MG63 (cell line): Measurements from ENCODE around the gene ARFGAP3. TPM values are rescaled to one million over a fixed set of nuclear protein-coding genes. Genes with fewer than 3 reads are reported as not detected.

Experiments
- DNase-seq: peaks from one replicate; pipeline ENCODE4 v3.0.0-alpha.2; 2020
- H3K27me3 ChIP-seq: fragments of 250-450 bp; sonication (Bioruptor Pico); 2 replicates; pipeline ENCODE4 v1.5.1; 2020; ENCODE audit warnings: mild to moderate bottlenecking, moderate library complexity
- H3K36me3 ChIP-seq: fragments of 250-450 bp; sonication (Bioruptor Pico); 2 replicates; pipeline ENCODE4 v1.5.1; 2020; ENCODE audit warnings: mild to moderate bottlenecking, moderate library complexity
- H3K4me3 ChIP-seq: fragments of 250-450 bp; sonication (Bioruptor Pico); 2 replicates; pipeline ENCODE4 v1.5.1; 2020; ENCODE audit warnings: mild to moderate bottlenecking, moderate library complexity
- H3K9me3 ChIP-seq: fragments of 250-450 bp; sonication (Bioruptor Pico); 2 replicates; pipeline ENCODE4 v1.5.1; 2020; ENCODE audit warnings: mild to moderate bottlenecking, moderate library complexity
- total RNA-seq: library from RNA; depleted of rRNA; stranded (reverse); fragments of >200 nt; shearing (Covaris generic); gene quantifications from 2 replicates; pipeline ENCODE4 v1.2.3, GENCODE V29; 2014; ENCODE audit warnings: low replicate concordance

The ARFGAP3 gene
- total RNA-seq, 1 experiment from 2014 or later, result 27.5 TPM

- no peak for DNase-seq
- Histone ChIP-seq H3K4me3 (no peak overlapping the region), H3K27me3 (no peaks in the 10 kb centered on the region), H3K36me3 (peaks cover 8% of the 10 kb centered on the region), H3K9me3 (no peaks in the 10 kb centered on the region)
These were observed 16.3 kb upstream of the ARFGAP3 start for GRCh38 chr22:42873356-42873755.

- Histone ChIP-seq H3K27me3 (no peaks in the 10 kb centered on the region), H3K4me3 (no peak overlapping the region), H3K36me3 (peaks cover 8% of the 10 kb centered on the region), H3K9me3 (no peaks in the 10 kb centered on the region)
- DNase-seq, result no peak
These were observed 15.7 kb upstream of the ARFGAP3 start for GRCh38 chr22:42872821-42873220.

- H3K27me3 ChIP-seq, result no peaks in the 10 kb centered on the region
- DNase-seq, result no peak
- H3K9me3 ChIP-seq, result no peaks in the 10 kb centered on the region
- H3K4me3 ChIP-seq, result no peak overlapping the region
- H3K36me3 ChIP-seq, result peaks cover 8% of the 10 kb centered on the region
These were observed 14.3 kb upstream of the ARFGAP3 start for GRCh38 chr22:42871146-42872050.

GRCh38 chr22:42869888-42870480 is 12.9 kb upstream of the ARFGAP3 start:
- peaks cover 8% of the 10 kb centered on the region for H3K36me3 ChIP-seq
- no peaks in the 10 kb centered on the region for H3K9me3 ChIP-seq
- no peak for DNase-seq

GRCh38 chr22:42869463-42869862 is 12.4 kb upstream of the ARFGAP3 start:
- no peaks in the 10 kb centered on the region for H3K9me3 ChIP-seq
- no peak for DNase-seq
- no peaks in the 10 kb centered on the region for H3K27me3 ChIP-seq
- H3K36me3 ChIP-seq, result peaks cover 8% of the 10 kb centered on the region
- no peak overlapping the region for H3K4me3 ChIP-seq

More at GRCh38 chr22:42869888-42870480, 12.9 kb upstream of the ARFGAP3 start:
- H3K4me3 ChIP-seq, result no peak overlapping the region
- no peaks in the 10 kb centered on the region for H3K27me3 ChIP-seq

- no peaks in the 10 kb centered on the region for H3K27me3 ChIP-seq
- H3K36me3 ChIP-seq, result peaks cover 8% of the 10 kb centered on the region
- no peak overlapping the region for H3K4me3 ChIP-seq
- no peaks in the 10 kb centered on the region for H3K9me3 ChIP-seq
- DNase-seq, result no peak
These were observed 11.7 kb upstream of the ARFGAP3 start for GRCh38 chr22:42868751-42869251.

GRCh38 chr22:42866100-42866499 is 9.0 kb upstream of the ARFGAP3 start:
- Histone ChIP-seq H3K27me3 (no peaks in the 10 kb centered on the region), H3K9me3 (no peaks in the 10 kb centered on the region), H3K4me3 (no peak overlapping the region), H3K36me3 (no peaks in the 10 kb centered on the region; the same call in 1 of the 2 replicates)
- no peak for DNase-seq

GRCh38 chr22:42865536-42865935 is 8.5 kb upstream of the ARFGAP3 start:
- Histone ChIP-seq H3K9me3 (no peaks in the 10 kb centered on the region), H3K4me3 (no peak overlapping the region), H3K27me3 (no peaks in the 10 kb centered on the region), H3K36me3 (no peaks in the 10 kb centered on the region; the same call in 1 of the 2 replicates)
- DNase-seq, result no peak

GRCh38 chr22:42863349-42863961 is 6.4 kb upstream of the ARFGAP3 start:
- Histone ChIP-seq H3K9me3 (no peaks in the 10 kb centered on the region), H3K36me3 (no peaks in the 10 kb centered on the region), H3K4me3 (no peak overlapping the region), H3K27me3 (no peaks in the 10 kb centered on the region)
- DNase-seq, result no peak

- no peaks in the 10 kb centered on the region for H3K27me3 ChIP-seq
- no peak for DNase-seq
- H3K4me3 ChIP-seq, result no peak overlapping the region
- no peaks in the 10 kb centered on the region for H3K9me3 ChIP-seq
- no peaks in the 10 kb centered on the region for H3K36me3 ChIP-seq
These were observed 5.1 kb upstream of the ARFGAP3 start for GRCh38 chr22:42862045-42862734.

GRCh38 chr22:42860968-42861367 is 3.9 kb upstream of the ARFGAP3 start:
- DNase-seq, result peak; percentile 17

GRCh38 chr22:42857845-42858481 is 890 bp upstream of the ARFGAP3 start:
- no peaks in the 10 kb centered on the region for H3K27me3 ChIP-seq
- DNase-seq, result no peak
- no peak overlapping the region for H3K4me3 ChIP-seq
- peaks cover 3% of the 10 kb centered on the region for H3K36me3 ChIP-seq
- H3K9me3 ChIP-seq, result no peaks in the 10 kb centered on the region

More at GRCh38 chr22:42860968-42861367, 3.9 kb upstream of the ARFGAP3 start:
- Histone ChIP-seq H3K36me3 (no peaks in the 10 kb centered on the region), H3K9me3 (no peaks in the 10 kb centered on the region), H3K4me3 (no peak overlapping the region), H3K27me3 (no peaks in the 10 kb centered on the region)

GRCh38 chr22:42856179-42856864 is 751 bp downstream of the ARFGAP3 start:
- peak; percentile 21 for DNase-seq
- Histone ChIP-seq H3K9me3 (no peaks in the 10 kb centered on the region), H3K36me3 (peaks cover 3% of the 10 kb centered on the region), H3K4me3 (peak overlapping the region; percentile 74), H3K27me3 (no peaks in the 10 kb centered on the region)

GRCh38 chr22:42855721-42856120 is 1.4 kb downstream of the ARFGAP3 start:
- H3K9me3 ChIP-seq, result no peaks in the 10 kb centered on the region
- DNase-seq, result no peak
- H3K27me3 ChIP-seq, result no peaks in the 10 kb centered on the region
- H3K36me3 ChIP-seq, result peaks cover 3% of the 10 kb centered on the region
- peak overlapping the region; percentile 74 for H3K4me3 ChIP-seq

GRCh38 chr22:42855211-42855610 is 1.9 kb downstream of the ARFGAP3 start:
- no peaks in the 10 kb centered on the region for H3K9me3 ChIP-seq
- peaks cover 3% of the 10 kb centered on the region for H3K36me3 ChIP-seq
- peak overlapping the region; percentile 74; the same call in 1 of the 2 replicates for H3K4me3 ChIP-seq
- H3K27me3 ChIP-seq, result no peaks in the 10 kb centered on the region
- no peak for DNase-seq
